CMK (cell line): ENCODE results near the gene FLT4.
"Not testable (repeated sequence)": the region's sequence is repeated elsewhere in the genome, so short reads cannot be mapped to it uniquely, and the experiment has no call there.

ENCODE experiments used
- DNase-seq: peaks from one replicate; pipeline ENCODE4 v3.0.0-alpha.2; 2010; ENCODE audit warnings: low read depth

Gene FLT4

GRCh38 chr5:180649297-180650039 lies at the start of gene FLT4:
FLT4 (minus strand) TSS chr5:180649600; CDS start chr5:180649545, 55 bp downstream.
- no peak for DNase-seq

DNA sequence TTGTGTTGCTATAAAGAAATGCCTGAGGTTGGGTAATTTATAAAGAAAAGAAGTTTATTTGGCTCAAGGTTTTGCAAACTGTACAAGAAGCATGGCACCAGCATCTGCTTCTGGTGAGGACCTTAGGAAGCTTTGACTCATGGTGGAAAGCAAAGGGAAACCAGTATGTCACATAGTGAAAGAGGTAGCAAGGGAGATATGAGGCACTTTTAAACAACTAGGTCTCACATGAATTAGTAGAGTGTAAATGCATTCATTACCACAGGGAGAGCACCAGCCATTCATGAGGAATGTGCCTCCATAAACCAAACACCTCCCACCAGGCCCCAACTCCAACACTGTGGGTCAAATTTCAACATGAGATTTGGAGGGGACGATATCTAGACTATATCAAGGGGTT lies 49.6 kb upstream of the FLT4 start:
- no peak for DNase-seq

GRCh38 chr5:180696116-180696515 lies 46.7 kb upstream of the FLT4 start:
- DNase-seq, result no peak

GRCh38 chr5:180692429-180692828 lies 43.0 kb upstream of the FLT4 start:
- DNase-seq, result no peak

GRCh38 chr5:180691046-180691445 lies 41.6 kb upstream of the FLT4 start:
- DNase-seq, result no peak

DNA sequence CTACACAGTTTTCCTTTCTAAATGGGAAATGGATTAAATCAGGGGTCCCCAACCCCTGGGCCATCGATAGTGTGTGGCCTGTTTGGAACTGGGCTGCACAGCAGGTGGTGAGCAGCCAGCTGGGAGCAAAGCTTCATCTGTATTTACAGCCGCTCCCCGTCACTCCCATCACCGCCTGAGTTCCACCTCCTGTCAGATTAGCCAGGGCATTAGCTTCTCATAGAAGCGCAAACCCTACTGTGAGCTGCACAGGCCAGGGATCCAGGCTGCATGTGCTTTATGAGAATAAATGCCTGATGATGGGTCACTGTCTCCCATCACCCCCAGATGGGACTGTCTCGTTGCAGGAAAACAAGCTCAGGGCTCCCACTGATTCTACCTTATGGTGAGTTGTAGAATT lies 41.2 kb upstream of the FLT4 start:
- DNase-seq, result no peak

- no peak for DNase-seq
Observed at GRCh38 chr5:180689775-180690174, 40.4 kb upstream of the FLT4 start.

GRCh38 chr5:180689071-180689694 lies 39.8 kb upstream of the FLT4 start:
- no peak for DNase-seq

GRCh38 chr5:180688330-180689070 lies 39.1 kb upstream of the FLT4 start:
- DNase-seq, result no peak

DNA sequence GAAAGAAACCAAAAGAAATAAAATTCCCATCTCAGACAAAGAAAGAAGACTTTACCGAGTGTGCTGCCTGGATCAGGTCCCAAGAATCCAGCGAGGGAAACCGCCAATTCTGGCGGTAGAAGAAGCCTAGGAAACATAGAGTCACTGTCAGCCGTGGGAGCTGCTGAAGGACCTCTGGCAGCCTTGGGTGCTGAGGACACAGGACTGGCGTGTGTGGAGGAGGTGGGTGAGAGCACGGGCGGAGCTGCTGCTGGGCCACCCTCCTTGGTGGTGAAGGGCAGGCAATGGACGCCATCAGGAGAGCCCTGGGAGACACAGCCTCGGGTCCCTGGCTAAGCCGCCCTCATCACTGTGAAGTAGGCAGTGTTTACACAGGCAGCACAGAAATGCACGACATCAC lies 37.4 kb upstream of the FLT4 start:
- DNase-seq, result not testable (repeated sequence)

DNA sequence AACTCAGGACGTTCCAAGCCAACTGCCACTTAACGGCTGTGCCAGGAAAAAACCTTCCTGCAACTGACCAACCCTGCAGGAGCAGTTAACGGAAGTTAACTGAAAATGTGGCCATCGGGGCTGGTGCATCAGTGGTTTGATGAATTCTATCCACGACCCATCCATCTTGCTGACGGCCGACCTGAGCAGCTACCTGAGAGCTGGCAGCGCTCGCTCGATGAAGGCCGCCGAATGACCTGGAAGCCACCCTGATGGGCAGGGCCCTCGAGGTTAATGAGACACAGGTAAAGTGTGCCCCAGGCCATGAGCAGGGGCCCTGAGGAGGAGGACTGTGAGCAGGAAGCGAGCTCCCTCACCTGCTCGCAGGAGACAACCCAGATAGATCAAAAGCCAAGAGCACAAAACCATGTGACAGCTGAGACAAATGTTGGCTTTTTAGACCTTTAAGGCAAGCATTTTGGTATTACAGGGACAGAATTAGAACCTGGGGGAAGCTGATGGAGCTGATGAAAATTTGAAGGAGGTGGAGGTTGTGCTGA lies 35.3 kb upstream of the FLT4 start:
- DNase-seq, result no peak

DNA sequence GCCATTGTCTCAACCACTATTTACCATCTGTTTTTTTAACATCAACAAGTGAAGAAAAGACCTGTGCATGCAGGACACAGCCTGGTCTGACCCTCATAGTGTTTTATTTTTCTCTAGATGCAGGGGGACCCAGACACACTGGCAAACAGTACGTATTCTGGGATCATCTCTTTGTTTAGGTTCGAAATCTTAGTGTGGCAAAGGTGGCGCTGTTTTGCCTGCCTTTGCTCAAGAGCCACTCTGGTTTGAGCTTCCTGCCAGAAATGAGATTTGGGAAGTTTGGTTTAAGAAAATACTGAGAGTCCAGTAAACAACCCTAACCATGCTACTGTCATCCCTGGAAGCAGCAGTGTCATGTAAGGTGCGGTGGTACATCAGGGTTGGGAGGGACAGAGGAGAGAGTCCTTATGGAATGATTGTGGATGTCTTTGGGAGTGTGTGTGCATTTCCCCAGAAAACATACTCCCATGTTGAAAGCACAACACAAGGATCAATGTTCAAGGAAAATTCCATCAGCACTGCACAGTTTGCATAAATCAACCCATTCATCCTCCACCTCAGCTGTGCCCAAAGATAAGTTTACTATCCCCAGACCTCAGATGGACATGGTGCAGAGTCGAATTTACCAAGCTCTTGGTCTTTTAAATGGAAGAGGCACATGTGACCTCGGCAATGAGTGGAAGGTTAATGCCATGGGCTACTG lies 34.0 kb upstream of the FLT4 start:
- DNase-seq, result no peak

GRCh38 chr5:180682560-180682959 lies 33.2 kb upstream of the FLT4 start:
- no peak for DNase-seq

GRCh38 chr5:180682008-180682407 lies 32.6 kb upstream of the FLT4 start:
- not testable (repeated sequence) for DNase-seq

GRCh38 chr5:180678319-180678718 lies 28.9 kb upstream of the FLT4 start:
- not testable (repeated sequence) for DNase-seq

GRCh38 chr5:180675036-180675635 lies 25.7 kb upstream of the FLT4 start:
- no peak for DNase-seq

- DNase-seq, result not testable (repeated sequence)
Observed at GRCh38 chr5:180674090-180674475, 24.7 kb upstream of the FLT4 start.

DNA sequence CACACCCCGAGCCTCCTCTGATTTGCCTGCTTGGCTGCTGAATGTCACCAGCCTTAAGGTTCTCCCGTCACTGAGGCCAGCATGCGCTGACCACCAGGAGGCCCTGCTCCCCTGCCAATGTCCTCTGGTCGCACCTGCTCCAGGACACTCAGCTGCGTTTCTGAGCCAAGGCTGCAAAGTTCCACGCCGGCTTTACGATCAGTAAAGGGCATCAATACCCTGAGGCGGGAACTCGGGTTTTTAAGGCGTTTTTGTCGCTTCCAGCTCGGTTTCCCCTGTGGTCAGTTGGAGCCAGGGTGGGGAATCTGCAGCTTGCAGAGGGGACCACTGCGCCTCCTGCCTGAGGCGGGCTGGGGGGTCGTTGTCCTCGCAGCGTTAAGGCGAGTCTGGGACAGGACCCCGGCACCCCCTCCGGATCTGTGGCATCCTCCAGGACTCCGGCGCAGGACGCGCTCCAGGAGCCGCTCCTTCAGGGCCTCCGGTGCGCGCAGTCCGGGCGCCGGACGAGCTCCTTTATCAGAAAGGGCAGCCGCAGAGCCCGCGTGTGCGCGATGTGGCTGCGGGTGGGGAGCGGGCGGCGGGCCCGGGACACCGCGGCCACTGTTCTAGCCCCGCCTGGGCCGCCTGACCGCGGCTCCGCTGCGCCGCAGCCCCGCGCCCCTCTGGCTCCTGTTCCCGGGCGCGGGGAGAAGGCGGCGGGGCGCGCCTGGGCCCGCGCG lies 24.1 kb upstream of the FLT4 start:
- no peak for DNase-seq

DNA sequence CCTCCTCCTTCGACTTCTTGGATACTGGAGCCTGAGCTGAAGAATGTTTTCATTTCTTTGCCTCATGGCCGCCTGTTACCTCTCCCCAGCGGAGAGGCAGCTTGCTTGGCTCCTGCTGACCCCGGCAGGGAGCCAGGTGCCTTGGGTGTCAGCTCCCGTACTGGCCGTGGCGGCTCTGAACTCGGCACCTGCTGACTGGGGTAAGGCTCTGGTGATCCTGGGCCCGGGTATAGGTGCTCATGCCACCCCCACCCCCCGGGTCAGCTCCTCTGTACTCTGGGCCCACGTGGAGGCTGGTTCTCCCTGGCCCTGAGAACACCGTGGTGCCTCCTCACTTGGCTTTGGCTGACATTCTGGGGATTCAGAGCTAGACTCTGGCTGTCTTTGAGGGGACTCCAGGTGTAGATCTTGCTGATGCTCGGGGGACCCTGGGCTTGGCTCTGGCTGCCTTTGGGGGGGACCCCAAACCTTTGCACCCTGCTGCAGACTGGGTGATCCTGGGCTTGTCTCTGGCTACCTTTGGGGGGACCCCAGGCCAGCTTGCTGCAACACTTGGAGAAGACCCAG lies 22.6 kb upstream of the FLT4 start:
- DNase-seq, result not testable (repeated sequence)

DNA sequence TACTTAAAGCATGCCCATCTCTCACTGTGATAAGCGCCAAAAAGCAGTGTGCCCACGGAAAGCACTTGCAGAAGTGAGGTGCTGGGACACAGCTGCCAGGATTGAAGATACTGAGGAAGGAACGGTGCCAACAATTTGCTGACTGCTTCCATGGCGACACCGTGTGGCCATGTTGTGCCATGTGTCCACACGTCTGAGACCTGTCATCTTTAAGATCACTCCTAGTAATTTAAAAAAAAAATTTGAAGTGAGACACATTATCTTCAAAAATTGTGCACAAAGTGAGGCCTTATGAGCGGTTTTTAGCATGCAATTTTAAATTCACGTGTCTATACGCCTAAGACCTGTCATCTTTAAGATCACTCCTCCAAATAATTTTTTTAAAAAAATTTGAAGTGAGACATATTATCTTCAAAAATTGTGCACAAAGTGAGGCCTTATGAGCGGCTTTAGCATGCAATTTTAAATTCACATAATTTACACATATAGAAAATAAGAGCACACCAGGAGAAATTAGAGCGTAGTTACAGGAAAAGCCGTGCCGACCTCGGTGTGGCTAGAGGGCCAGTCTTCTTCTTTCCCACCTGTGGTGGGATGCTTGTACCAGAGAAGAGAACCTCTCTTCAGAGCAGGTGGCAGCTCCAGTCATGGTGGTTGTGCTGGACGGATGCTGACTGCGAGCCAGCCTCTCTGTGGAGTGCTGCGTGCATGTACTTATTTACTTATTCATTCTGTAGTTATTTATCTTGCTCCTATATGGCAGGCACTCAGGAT lies 21.4 kb upstream of the FLT4 start:
- peak; percentile 56 for DNase-seq
